Nephron (organoid): ENCODE results near the gene CACNA2D3.

ENCODE experiments used
- H3K27ac Mint-ChIP-seq, 3 experiments: 2 replicates each; pipeline ENCODE4 v1.8.0; 2020; ENCODE audit warnings: mixed read lengths in 3 of 3, mild to moderate bottlenecking in 2 of 3, moderate library complexity in 1 of 3
- H3K27me3 Mint-ChIP-seq: 2 replicates; pipeline ENCODE4 v1.8.0; 2021; ENCODE audit warnings: low read depth, mild to moderate bottlenecking, moderate library complexity, mixed read lengths
- H3K36me3 Mint-ChIP-seq: 2 replicates; pipeline ENCODE4 v1.8.0; 2020; ENCODE audit warnings: low read depth, mixed read lengths
- H3K4me1 Mint-ChIP-seq: 2 replicates; pipeline ENCODE4 v1.8.0; 2020; ENCODE audit warnings: mixed read lengths
- H3K4me3 Mint-ChIP-seq, 3 experiments: 2 replicates each; pipeline ENCODE4 v1.8.0; 2020; ENCODE audit warnings: mild to moderate bottlenecking in 3 of 3, mixed read lengths in 3 of 3, moderate library complexity in 2 of 3
- H3K9me3 Mint-ChIP-seq: 2 replicates; pipeline ENCODE4 v1.8.0; 2020; ENCODE audit warnings: mixed read lengths
- CTCF ChIP-seq, 3 experiments: fragments of 200-600 bp; sonication (generic); IDR thresholded peaks; one replicate each; pipeline ENCODE4 v1.5.0; 2021; ENCODE audit warnings: antibody characterized with exemption in 3 of 3; ENCODE audit not compliant: unreplicated experiment in 3 of 3

The CACNA2D3 gene

GRCh38 chr3:54720604-54721003, 598.3 kb downstream of the CACNA2D3 start:
- H3K36me3 Mint-ChIP-seq: no peaks in the 10 kb centered on the region
- H3K27ac Mint-ChIP-seq: no peak overlapping the region
- H3K4me1 Mint-ChIP-seq: no peaks in the 10 kb centered on the region
- H3K4me3 Mint-ChIP-seq: no peak overlapping the region
- peaks cover 16% of the 10 kb centered on the region for H3K9me3 Mint-ChIP-seq
- no peaks in the 10 kb centered on the region for H3K27me3 Mint-ChIP-seq
- TF ChIP-seq CTCF (IDR thresholded peaks at IDR 0.05; ENCODE audit: unreplicated experiment in 3 of 3): no peak

GRCh38 chr3:54731732-54732445, 609.5 kb downstream of the CACNA2D3 start:
- peaks cover 24% of the 10 kb centered on the region for H3K9me3 Mint-ChIP-seq
- no peak overlapping the region for H3K4me3 Mint-ChIP-seq
- no peaks in the 10 kb centered on the region for H3K36me3 Mint-ChIP-seq
- peaks cover 4% of the 10 kb centered on the region for H3K27me3 Mint-ChIP-seq
- peaks cover 20% of the 10 kb centered on the region for H3K4me1 Mint-ChIP-seq
- no peak for TF ChIP-seq CTCF (IDR thresholded peaks at IDR 0.05; ENCODE audit: unreplicated experiment in 3 of 3)
- H3K27ac Mint-ChIP-seq: no peak overlapping the region

GRCh38 chr3:54733106-54734006, 611.0 kb downstream of the CACNA2D3 start:
- TF ChIP-seq CTCF (IDR thresholded peaks at IDR 0.05; ENCODE audit: unreplicated experiment in 3 of 3): no peak
- Mint-ChIP-seq H3K4me3 (no peak overlapping the region), H3K9me3 (peaks cover 11% of the 10 kb centered on the region)

GRCh38 chr3:54736459-54736858, 614.1 kb downstream of the CACNA2D3 start:
- Mint-ChIP-seq H3K4me3 (no peak overlapping the region), H3K27me3 (peaks cover 6% of the 10 kb centered on the region), H3K9me3 (no peaks in the 10 kb centered on the region), H3K36me3 (no peaks in the 10 kb centered on the region), H3K27ac (no peak overlapping the region), H3K4me1 (peaks cover 27% of the 10 kb centered on the region)
- no peak for TF ChIP-seq CTCF (IDR thresholded peaks at IDR 0.05; ENCODE audit: unreplicated experiment in 3 of 3)

More at GRCh38 chr3:54733106-54734006, 611.0 kb downstream of the CACNA2D3 start:
- H3K36me3 Mint-ChIP-seq: no peaks in the 10 kb centered on the region
- H3K4me1 Mint-ChIP-seq: peaks cover 20% of the 10 kb centered on the region
- H3K27ac Mint-ChIP-seq: peak overlapping the region in 2 of 3 experiments; percentile 29 to 48
- H3K27me3 Mint-ChIP-seq: peaks cover 4% of the 10 kb centered on the region

- Mint-ChIP-seq H3K27ac (no peak overlapping the region), H3K9me3 (no peaks in the 10 kb centered on the region), H3K4me3 (no peak overlapping the region), H3K4me1 (peaks cover 7% of the 10 kb centered on the region), H3K36me3 (no peaks in the 10 kb centered on the region), H3K27me3 (peaks cover 6% of the 10 kb centered on the region)
- no peak for TF ChIP-seq CTCF (IDR thresholded peaks at IDR 0.05; ENCODE audit: unreplicated experiment in 3 of 3)
These were observed 621.4 kb downstream of the CACNA2D3 start for GRCh38 chr3:54743755-54744154.
